ENCODE results near the gene POMT1.

Gene POMT1

GRCh38 chr9:131557855-131558548 is 55.3 kb downstream of the POMT1 start:
- DNase-seq = no peak

DNA sequence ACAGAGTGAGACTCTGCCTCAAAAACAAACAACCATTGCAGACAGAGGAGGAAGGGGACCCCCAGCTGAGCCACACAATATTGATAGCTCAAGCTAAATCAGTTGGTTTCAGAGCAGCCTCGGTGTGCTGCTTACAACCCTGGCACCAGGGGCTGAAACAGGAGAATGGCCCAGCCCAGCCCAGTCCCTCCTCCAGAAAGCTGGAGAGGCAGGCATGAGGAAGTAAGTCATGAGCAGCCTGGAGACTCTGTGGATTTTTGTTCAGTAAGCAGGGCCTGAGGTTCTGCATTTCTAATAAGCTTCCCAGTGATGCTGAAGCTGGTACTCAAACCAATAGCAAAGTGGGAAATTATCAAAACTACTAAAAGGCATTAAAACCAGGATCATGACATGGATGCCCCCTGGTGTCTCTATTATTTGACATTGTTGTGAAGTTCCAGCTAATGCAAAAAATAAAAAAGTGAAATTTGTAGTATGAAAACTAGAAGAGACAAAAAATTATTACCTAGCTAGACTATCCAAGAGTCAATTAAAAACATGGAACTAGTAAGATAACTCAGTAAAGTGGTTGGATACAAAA is 56.8 kb downstream of the POMT1 start:
- DNase-seq = no peak

- no peak for DNase-seq
Observed at GRCh38 chr9:131562032-131562959, 59.6 kb downstream of the POMT1 start.

DNA sequence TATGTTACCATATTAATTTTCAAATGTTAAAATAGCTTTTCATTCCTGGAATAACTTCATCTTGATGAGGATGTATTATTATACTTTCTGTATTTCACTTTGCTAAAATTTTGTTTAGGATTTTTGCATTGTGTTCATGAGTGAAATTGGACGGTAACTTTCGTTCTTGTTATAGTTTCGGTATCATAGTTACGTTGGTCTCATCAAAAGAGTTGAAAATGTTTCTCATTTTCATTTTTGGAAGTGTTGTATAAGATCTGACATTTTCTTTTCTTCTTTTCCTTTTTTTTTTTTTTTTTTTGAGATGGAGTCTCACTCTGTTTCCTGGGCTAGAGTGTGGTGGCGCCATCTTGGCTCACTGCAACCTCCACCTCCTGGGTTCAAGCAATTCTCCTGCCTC is 62.7 kb downstream of the POMT1 start:
- DNase-seq = no peak

DNA sequence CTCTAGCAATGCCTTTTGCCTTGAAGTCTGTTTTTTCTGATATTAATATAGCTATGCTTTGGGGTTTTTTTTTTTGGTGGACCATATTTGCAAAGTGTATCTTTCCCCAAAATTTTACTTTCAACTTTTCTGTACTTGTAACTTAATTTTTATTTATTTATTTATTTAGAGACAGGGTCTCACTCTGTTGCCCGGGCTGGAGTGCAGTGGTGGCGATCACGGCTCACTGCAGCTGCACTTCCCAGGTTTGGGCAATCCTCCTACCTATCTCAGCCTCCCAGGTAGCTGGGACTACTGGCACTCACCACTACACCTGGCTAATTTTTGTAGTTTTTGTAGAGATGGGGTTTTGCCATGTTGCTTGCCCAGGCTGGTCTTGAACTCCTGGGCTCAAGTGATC is 63.4 kb downstream of the POMT1 start:
- DNase-seq = no peak

DNA sequence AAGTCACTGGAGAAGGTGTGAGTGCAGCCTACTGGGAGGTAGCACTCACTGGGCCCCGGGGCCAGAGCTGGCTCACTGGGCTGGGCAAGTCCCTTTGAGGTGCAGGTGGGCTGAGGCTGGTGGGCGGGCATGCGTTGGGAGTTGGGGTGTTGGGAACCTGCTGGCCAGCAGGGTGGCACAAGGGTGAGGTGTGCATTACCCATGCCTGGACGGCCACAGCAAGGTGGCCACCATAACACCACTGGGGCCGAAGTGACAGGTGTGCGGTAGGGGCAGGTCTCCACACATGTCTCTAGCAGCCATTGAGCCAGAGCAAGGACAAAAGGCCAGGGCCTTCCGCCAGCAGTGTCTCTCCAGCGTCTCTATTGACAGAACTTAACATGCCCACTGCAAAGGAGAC is 65.2 kb downstream of the POMT1 start:
- DNase-seq = no peak

Measured in cerebellar nuclear complex (tissue), 1 donor.